IMR-90 (cell line): Measurements from ENCODE around the gene UBL5. TPM values are rescaled to one million over a fixed set of nuclear protein-coding genes. Genes with fewer than 3 reads are reported as not detected.

ENCODE experiments used
- ATAC-seq: fragments of 200-7000 bp; cut with Tn5 transposase; 2 replicates; pipeline ENCODE4 v1.9.1; 2020; ENCODE audit warnings: low read depth, mild to moderate bottlenecking, moderate library complexity
- BruUV-seq: library from RNA; stranded (reverse); fragments of 400-500 nt; replicated peaks from 2 replicates; lab custom pipeline; 2021; lab: Mats Ljungman, UMichigan
- CTCF ChIA-PET: fragments of 300-600 bp; formaldehyde crosslinking; extraction: SDS; loops from one replicate; lab custom pipeline; 2021; ENCODE audit warnings: antibody characterized with exemption; lab: Yijun Ruan, JAX
- POLR2A ChIA-PET: fragments of 300-600 bp; sonication (Branson Sonifier 250); formaldehyde crosslinking; loops from one replicate; lab custom pipeline; 2022; ENCODE audit warnings: antibody characterized with exemption; ENCODE audit not compliant: unreplicated experiment; lab: Charles Lee
- DNase-seq: peaks from one replicate; pipeline ENCODE4 v3.0.0; 2013
- H2AFZ ChIP-seq: replicated peaks from 2 replicates; pipeline ENCODE3; 2013; ENCODE audit warnings: low read length, mild to moderate bottlenecking; ENCODE audit not compliant: poor library complexity
- H2AK5ac ChIP-seq: 2 replicates; pipeline ENCODE4 v1.6.1; 2013; ENCODE audit warnings: low read depth, low read length, inconsistent platforms
- H2AK9ac ChIP-seq: replicated peaks from 2 replicates; pipeline ENCODE3; 2013; ENCODE audit warnings: mild to moderate bottlenecking, low read depth, low read length, moderate library complexity; ENCODE audit not compliant: poor library complexity
- H2BK120ac ChIP-seq: 2 replicates; pipeline ENCODE4 v1.6.1; 2013; ENCODE audit warnings: low read depth, low read length, inconsistent platforms
- H2BK15ac ChIP-seq: 3 replicates; pipeline ENCODE4 v1.6.1; 2013; ENCODE audit warnings: low read depth, low read length, inconsistent platforms
- H2BK20ac ChIP-seq: 2 replicates; pipeline ENCODE4 v1.6.1; 2013; ENCODE audit warnings: low read depth, mild to moderate bottlenecking, inconsistent platforms, low read length, moderate library complexity
- H2BK5ac ChIP-seq: 2 replicates; pipeline ENCODE4 v1.6.1; 2013; ENCODE audit warnings: mild to moderate bottlenecking, low read depth, low read length, inconsistent platforms; ENCODE audit not compliant: poor library complexity, severe bottlenecking
- H3K14ac ChIP-seq: replicated peaks from 2 replicates; pipeline ENCODE4 v1.6.1; 2013; ENCODE audit warnings: low read depth, low read length, inconsistent platforms
- H3K18ac ChIP-seq: 2 replicates; pipeline ENCODE4 v1.6.1; 2013; ENCODE audit warnings: low read depth, low read length, control low read depth
- H3K23ac ChIP-seq: 2 replicates; pipeline ENCODE4 v1.6.1; 2013; ENCODE audit warnings: low read depth, low read length, inconsistent platforms
- H3K27ac ChIP-seq: 2 replicates; pipeline ENCODE4 v1.5.1; 2013; ENCODE audit warnings: mild to moderate bottlenecking, control low read depth, low read length; ENCODE audit not compliant: insufficient read depth
- H3K27me3 ChIP-seq: 2 replicates; pipeline ENCODE4 v1.6.1; 2013; ENCODE audit warnings: low read length; ENCODE audit not compliant: control insufficient read depth, insufficient read depth
- H3K36me3 ChIP-seq: 2 replicates; pipeline ENCODE4 v1.6.1; 2013; ENCODE audit warnings: low read length, mixed read lengths; ENCODE audit not compliant: control insufficient read depth, insufficient read depth
- H3K4ac ChIP-seq: 2 replicates; pipeline ENCODE4 v1.6.1; 2013; ENCODE audit warnings: low read depth, low read length, inconsistent platforms
- H3K4me1 ChIP-seq: 2 replicates; pipeline ENCODE4 v1.6.1; 2013; ENCODE audit warnings: low read length, mixed read lengths; ENCODE audit not compliant: control insufficient read depth, insufficient read depth
- H3K4me2 ChIP-seq: 2 replicates; pipeline ENCODE4 v1.6.1; 2013; ENCODE audit warnings: low read depth, mild to moderate bottlenecking, control low read depth, low read length, moderate library complexity
- H3K4me3 ChIP-seq: 2 replicates; pipeline ENCODE4 v1.5.1; 2013; ENCODE audit warnings: low read depth, mild to moderate bottlenecking, control low read depth, low read length, moderate library complexity; ENCODE audit not compliant: insufficient read depth
- H3K56ac ChIP-seq: 2 replicates; pipeline ENCODE4 v1.6.1; 2013; ENCODE audit warnings: low read length, inconsistent platforms; ENCODE audit not compliant: insufficient read depth; ENCODE audit errors: extremely low read depth
- H3K79me1 ChIP-seq, 2 experiments: 2 replicates each; pipeline ENCODE4 v1.6.1; 2013; ENCODE audit warnings: low read length in 2 of 2, inconsistent platforms in 1 of 2, low read depth in 1 of 2
- H3K9ac ChIP-seq: 2 replicates; pipeline ENCODE4 v1.6.1; 2013; ENCODE audit warnings: low read depth, low read length, control low read depth
- H3K9me1 ChIP-seq: 2 replicates; pipeline ENCODE4 v1.6.1; 2013; ENCODE audit warnings: low read length, inconsistent platforms; ENCODE audit not compliant: insufficient read depth
- H3K9me3 ChIP-seq: 2 replicates; pipeline ENCODE4 v1.6.1; 2013; ENCODE audit warnings: low read length; ENCODE audit not compliant: control insufficient read depth, insufficient read depth
- H4K20me1 ChIP-seq: 2 replicates; pipeline ENCODE4 v1.6.1; 2013; ENCODE audit warnings: low read length, inconsistent platforms; ENCODE audit not compliant: insufficient read depth
- H4K5ac ChIP-seq: 2 replicates; pipeline ENCODE4 v1.6.1; 2013; ENCODE audit warnings: mild to moderate bottlenecking, low read depth, low read length, control low read depth
- H4K8ac ChIP-seq, 2 experiments: 2 replicates each; pipeline ENCODE4 v1.6.1; 2013; ENCODE audit warnings: low read depth in 2 of 2, low read length in 2 of 2, control low read depth in 1 of 2, inconsistent platforms in 1 of 2
- H4K91ac ChIP-seq: 2 replicates; pipeline ENCODE4 v1.6.1; 2013; ENCODE audit warnings: low read depth, low read length, inconsistent platforms; ENCODE audit not compliant: insufficient read depth
- MAZ ChIP-seq: IDR thresholded peaks from 2 replicates; pipeline ENCODE4 v1.6.1; 2012; ENCODE audit warnings: low read depth, mild to moderate bottlenecking, low read length, improper control_type of control experiment, moderate library complexity, borderline replicate concordance
- RCOR1 ChIP-seq: IDR thresholded peaks from 2 replicates; pipeline ENCODE4 v1.6.1; 2012; ENCODE audit warnings: mild to moderate bottlenecking, low read length, improper control_type of control experiment; ENCODE audit not compliant: insufficient replicate concordance
- WGBS, 2 experiments: methylation state at CpG; one replicate each; pipeline versions ENCODE4 v1.1.5 to v1.1.7; 2013; ENCODE audit warnings: missing lambda C conversion rate in 2 of 2; ENCODE audit not compliant: insufficient read length in 1 of 2; ENCODE audit errors: extremely low coverage in 2 of 2; 5-methylcytosine and 5-hydroxymethylcytosine counted together
- dilution Hi-C: fragments of 300-500 bp; cut with HindIII; formaldehyde crosslinking; loops from one replicate; pipeline ENCODE4 v1.14.3; 2018; ENCODE audit warnings: low sequenced_read_pairs; ENCODE audit not compliant: unreplicated experiment
- in situ Hi-C: fragments of 300-500 bp; cut with MboI; formaldehyde crosslinking; loops from 3 replicates; pipeline ENCODE4 v1.14.3; 2019; ENCODE audit warnings: low sequenced_read_pairs, inconsistent platforms, mixed read lengths
- intact Hi-C: fragments of 100-400 bp; cut with micrococcal nuclease; formaldehyde crosslinking; loops from 2 replicates; pipeline ENCODE4 v1.10.0; 2022
- polyA plus RNA-seq, 3 experiments: library from polyadenylated mRNA; depleted of rRNA; stranded (reverse); fragments of >200 nt; gene quantifications; 2 replicates each; pipeline ENCODE4 v1.2.3, GENCODE V29; 2012; ENCODE audit warnings: low replicate concordance in 1 of 3
- total RNA-seq: library from RNA; depleted of rRNA; stranded (reverse); fragments of >200 nt; gene quantifications from 2 replicates; pipeline ENCODE4 v1.2.3, GENCODE V29; 2012

Gene UBL5
- total and polyA plus RNA-seq, 2 of the 4 experiments (the other 2 are of a cell fraction): 434 to 1,091 TPM

GRCh38 chr19:9875031-9875627 is 47.4 kb downstream of the UBL5 start:
- BruUV-seq: no TSS peak
- WGBS, 2 experiments: no CpG with 5 or more reads among the region's 13 CpGs
- in situ Hi-C loops: no loop called here

More at GRCh38 chr19:9875031-9875627, 47.4 kb downstream of the UBL5 start:
- no peak overlapping the region for H3K4me2 ChIP-seq
- peaks cover 5% of the 10 kb centered on the region; the same call in 1 of the 2 replicates for H3K9me3 ChIP-seq
- TF ChIP-seq RCOR1 (no peak), MAZ (no peak)
- no peaks in the 10 kb centered on the region for H3K36me3 ChIP-seq
- dilution Hi-C loops: no loop called here
- DNase-seq (no peak), ATAC-seq (no peak)
- no peak overlapping the region for H3K9ac ChIP-seq
- no peak overlapping the region for H3K56ac ChIP-seq
- H2AFZ ChIP-seq: no peak overlapping the region
- H3K18ac ChIP-seq: no peak overlapping the region
- H3K79me1 ChIP-seq: no peaks in the 10 kb centered on the region
- no peaks in the 10 kb centered on the region for H3K9me1 ChIP-seq
- no peak overlapping the region for H3K4ac ChIP-seq
- H4K5ac ChIP-seq: no peak overlapping the region
- no peak overlapping the region for H2BK120ac ChIP-seq
- H3K14ac ChIP-seq: no peak overlapping the region
- no peak overlapping the region for H3K23ac ChIP-seq
- H2BK20ac ChIP-seq: no peak overlapping the region
- H3K4me1 ChIP-seq: no peaks in the 10 kb centered on the region
- no peak overlapping the region for H2AK9ac ChIP-seq
- no peaks in the 10 kb centered on the region; the same call in 1 of the 2 replicates for H4K20me1 ChIP-seq
- ChIA-PET CTCF (no interaction called here), POLR2A (no interaction called here)
- no peak overlapping the region for H4K8ac ChIP-seq
- no peak overlapping the region for H2BK5ac ChIP-seq
- intact Hi-C loops: no loop called here
- no peak overlapping the region for H3K4me3 ChIP-seq
- no peaks in the 10 kb centered on the region for H3K27me3 ChIP-seq
- H3K27ac ChIP-seq: no peak overlapping the region
- no peak overlapping the region for H2AK5ac ChIP-seq
- H4K91ac ChIP-seq: no peak overlapping the region
- no peak overlapping the region for H2BK15ac ChIP-seq
